Heart left ventricle (tissue), 16 donors: ENCODE results near the gene TAF4B. TPM values are rescaled to one million over a fixed set of nuclear protein-coding genes. Genes with fewer than 3 reads are reported as not detected.

Source experiments
- ATAC-seq, 4 donors: fragments of 200-7000 bp; cut with Tn5 transposase; one replicate each; pipeline ENCODE4 v1.9.1; 2020 to 2022; ENCODE audit warnings: moderate library complexity in 4 of 4, mild to moderate bottlenecking in 3 of 4, moderate number of reproducible peaks in 1 of 4
- DNase-seq, 5 donors: peaks; one replicate each; pipeline ENCODE4 v3.0.0-alpha.2; 2020
- H3K27ac ChIP-seq, 12 donors: fragments of 200-600 bp; sonication (generic) in 4 of 12; one replicate each; pipeline versions ENCODE4 v1.5.0 to v1.8.0; 2016 to 2022; ENCODE audit warnings: mild to moderate bottlenecking in 2 of 12
- H3K27me3 ChIP-seq, 9 donors: fragments of 200-600 bp; sonication (generic) in 2 of 9; one replicate each; pipeline versions ENCODE4 v1.5.1 to v1.8.0; 2016 to 2022; ENCODE audit warnings: mild to moderate bottlenecking in 3 of 9
- H3K36me3 ChIP-seq, 9 donors: fragments of 200-600 bp; sonication (generic) in 2 of 9; one replicate each; pipeline versions ENCODE4 v1.5.0 to v1.8.0; 2018 to 2022; ENCODE audit warnings: mild to moderate bottlenecking in 2 of 9
- H3K4me1 ChIP-seq, 12 donors: fragments of 200-600 bp; sonication (generic) in 4 of 12; one replicate each; pipeline versions ENCODE4 v1.5.0 to v1.8.0; 2016 to 2022; ENCODE audit warnings: mild to moderate bottlenecking in 3 of 12
- H3K4me3 ChIP-seq, 12 donors: fragments of 200-600 bp; sonication (generic) in 4 of 12; one replicate each; pipeline versions ENCODE4 v1.5.0 to v1.8.0; 2017 to 2022; ENCODE audit warnings: mild to moderate bottlenecking in 9 of 12, moderate library complexity in 4 of 12
- H3K9me3 ChIP-seq, 12 donors: fragments of 200-600 bp; sonication (generic) in 4 of 12; one replicate each; pipeline versions ENCODE4 v1.5.0 to v1.8.0; 2016 to 2022; ENCODE audit warnings: mild to moderate bottlenecking in 1 of 12
- POLR2A ChIP-seq, 2 donors: fragments of 450-650 bp; IDR thresholded peaks; one replicate each; pipeline ENCODE4 v1.6.1; 2017; ENCODE audit warnings: antibody characterized with exemption in 2 of 2, mild to moderate bottlenecking in 2 of 2, moderate library complexity in 2 of 2
- WGBS, 4 donors: extraction: QIAGEN DNeasy Blood & Tissue Kit in 2 of 4; methylation state at CpG; one replicate each; pipeline versions ENCODE4 v1.1.5 to v1.1.7; 2013 to 2018; 5-methylcytosine and 5-hydroxymethylcytosine counted together
- intact Hi-C, 10 donors: fragments of 100-400 bp; cut with DNase I; formaldehyde crosslinking; loops; one replicate each; pipeline versions ENCODE4 v1.11.1 to v1.14.2; 2022
- polyA plus RNA-seq, 2 donors: library from polyadenylated mRNA; stranded (reverse); fragments of 200-250 nt; gene quantifications; one replicate each; pipeline ENCODE4 v1.2.3, GENCODE V29; 2013
- total RNA-seq, 9 donors: library from RNA; depleted of rRNA in 2 of 9; stranded (reverse); fragments of >200 nt in 2 of 9; fragmentation: NEBNext Ultra II Directional in 3 of 9; extraction: Animal tissue kit (Norgen Biotek cat#: 25700) in 3 of 9; gene quantifications; one replicate each; pipeline versions ENCODE4 v1.1.0 to v1.2.4, GENCODE V29; 2016 to 2023
- TF ChIP-seq, protein P1 (sequence below), 12 donors: fragments of 200-600 bp; sonication (generic) in 4 of 12; IDR thresholded peaks; one replicate each; pipeline versions ENCODE4 v1.5.0 to v1.8.0; 2018 to 2022; ENCODE audit warnings: antibody characterized with exemption in 12 of 12, mild to moderate bottlenecking in 5 of 12
- donor health status: ischemic (EF 13 %, LVEDD 7.1; RV severe dilation, severe dysfunction).
- donor health status: healthy with polysubstance abuse.
- donor health status: DM: no; HTN: yes; CAD: no.
- donor health status: DM: no; HTN: no; CAD: no.
- donor health status: ischemic (EF 25% LVEDD 6.9; RV normal size, moderate dysfunction).
- donor health status: ischemic (EF 25% LVEDD 5.7; RV mildly dilated, moderate dysfunction).
- donor health status: healthy.
- donor health status: DM: yes; HTN: yes; CAD: no.
- donor health status: ischemic (EF 35%, LVEDD 5.7; RV mildly dilated, moderate dysfunction).
- donor health status: nonischemic (EF 11% LVEDD 7.7; RV severe dilation, severe dysfunction).
- donor health status: DM: yes; HTN: yes; CAD: no.
- donor health status: PGD.
- donor health status: ischemic (EF 29% LVEDD 5.4; RV normal size, mild dysfunction).
- donor health status: nonischemic (EF 23%, LVEDD 6.1; RV moderate dilation, normal function).

TAF4B gene
- total and polyA plus RNA-seq, 11 donors: 0.38 to 3.6 (median 1.6) TPM

GRCh38 chr18:26406324-26406723 is 180.1 kb downstream of the TAF4B start:
- Histone ChIP-seq H3K4me1 (no peaks in the 10 kb centered on the region), H3K27ac (no peak overlapping the region), H3K27me3 (no peaks in the 10 kb centered on the region), H3K9me3 (no peaks in the 10 kb centered on the region), H3K36me3 (no peaks in the 10 kb centered on the region), H3K4me3 (no peak overlapping the region)
- WGBS, 4 donors: 84 to 91% (median 87%) methylated on average over 10 to 12 of the region's 12 CpGs
- DNase-seq (no peak), ATAC-seq (no peak)
- intact Hi-C loops: loop anchor here in 6 of 10 donors (5.0 to 10.0 kb wide), 8 partner anchors 148 to 558 kb away; no protein-coding TSS in a partner anchor
- no peak for TF ChIP-seq POLR2A (IDR thresholded peaks at IDR 0.05)
- TF ChIP-seq, protein P1, sequence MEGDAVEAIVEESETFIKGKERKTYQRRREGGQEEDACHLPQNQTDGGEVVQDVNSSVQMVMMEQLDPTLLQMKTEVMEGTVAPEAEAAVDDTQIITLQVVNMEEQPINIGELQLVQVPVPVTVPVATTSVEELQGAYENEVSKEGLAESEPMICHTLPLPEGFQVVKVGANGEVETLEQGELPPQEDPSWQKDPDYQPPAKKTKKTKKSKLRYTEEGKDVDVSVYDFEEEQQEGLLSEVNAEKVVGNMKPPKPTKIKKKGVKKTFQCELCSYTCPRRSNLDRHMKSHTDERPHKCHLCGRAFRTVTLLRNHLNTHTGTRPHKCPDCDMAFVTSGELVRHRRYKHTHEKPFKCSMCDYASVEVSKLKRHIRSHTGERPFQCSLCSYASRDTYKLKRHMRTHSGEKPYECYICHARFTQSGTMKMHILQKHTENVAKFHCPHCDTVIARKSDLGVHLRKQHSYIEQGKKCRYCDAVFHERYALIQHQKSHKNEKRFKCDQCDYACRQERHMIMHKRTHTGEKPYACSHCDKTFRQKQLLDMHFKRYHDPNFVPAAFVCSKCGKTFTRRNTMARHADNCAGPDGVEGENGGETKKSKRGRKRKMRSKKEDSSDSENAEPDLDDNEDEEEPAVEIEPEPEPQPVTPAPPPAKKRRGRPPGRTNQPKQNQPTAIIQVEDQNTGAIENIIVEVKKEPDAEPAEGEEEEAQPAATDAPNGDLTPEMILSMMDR (IDR thresholded peaks at IDR 0.05): no peak

DNA sequence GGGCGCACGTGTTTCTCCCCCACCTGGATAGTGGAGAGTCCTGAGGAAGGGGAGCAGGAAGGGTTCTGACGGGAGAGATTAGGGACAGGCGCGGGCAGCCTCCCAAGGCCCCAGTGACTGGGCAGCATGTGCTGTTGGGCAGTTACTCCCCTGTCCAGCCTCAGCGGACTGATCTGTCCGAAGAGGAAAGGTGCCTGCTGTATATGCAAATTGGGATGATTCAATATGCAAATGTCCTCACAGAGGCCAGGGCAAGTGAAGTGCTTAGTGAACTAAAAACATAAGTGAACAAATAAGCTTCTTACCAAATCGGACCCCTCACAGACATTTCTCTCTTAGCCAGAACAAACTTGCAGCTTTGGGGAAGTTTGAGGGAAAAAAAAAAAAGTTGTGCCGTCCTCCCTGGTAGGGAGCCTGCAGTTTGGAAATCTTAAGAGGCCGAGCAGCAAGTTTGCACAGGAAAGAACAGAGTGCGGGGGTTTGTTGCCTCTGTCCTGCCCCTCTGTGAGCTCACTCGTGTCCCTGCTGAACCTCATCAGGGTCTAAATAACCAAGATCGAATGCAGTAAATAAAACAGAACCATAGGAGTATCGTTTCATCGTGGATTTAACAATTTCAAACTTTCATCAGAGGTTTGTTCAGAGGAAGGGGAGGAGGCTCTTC is 180.7 kb downstream of the TAF4B start:
- Histone ChIP-seq H3K9me3 (no peaks in the 10 kb centered on the region), H3K27me3 (no peaks in the 10 kb centered on the region), H3K4me1 (no peaks in the 10 kb centered on the region), H3K4me3 (no peak overlapping the region), H3K36me3 (no peaks in the 10 kb centered on the region), H3K27ac (no peak overlapping the region)
- TF ChIP-seq, protein P1 (IDR thresholded peaks at IDR 0.05): no peak
- TF ChIP-seq POLR2A (IDR thresholded peaks at IDR 0.05): no peak
- 73 to 78% (median 77%) methylated on average over 14 to 15 of the region's 15 CpGs for WGBS, 4 donors
- intact Hi-C loops: loop anchor here in 6 of 10 donors (5.0 to 10.0 kb wide), 8 partner anchors 148 to 558 kb away; no protein-coding TSS in a partner anchor
- ATAC-seq (no peak), DNase-seq (no peak)

DNA sequence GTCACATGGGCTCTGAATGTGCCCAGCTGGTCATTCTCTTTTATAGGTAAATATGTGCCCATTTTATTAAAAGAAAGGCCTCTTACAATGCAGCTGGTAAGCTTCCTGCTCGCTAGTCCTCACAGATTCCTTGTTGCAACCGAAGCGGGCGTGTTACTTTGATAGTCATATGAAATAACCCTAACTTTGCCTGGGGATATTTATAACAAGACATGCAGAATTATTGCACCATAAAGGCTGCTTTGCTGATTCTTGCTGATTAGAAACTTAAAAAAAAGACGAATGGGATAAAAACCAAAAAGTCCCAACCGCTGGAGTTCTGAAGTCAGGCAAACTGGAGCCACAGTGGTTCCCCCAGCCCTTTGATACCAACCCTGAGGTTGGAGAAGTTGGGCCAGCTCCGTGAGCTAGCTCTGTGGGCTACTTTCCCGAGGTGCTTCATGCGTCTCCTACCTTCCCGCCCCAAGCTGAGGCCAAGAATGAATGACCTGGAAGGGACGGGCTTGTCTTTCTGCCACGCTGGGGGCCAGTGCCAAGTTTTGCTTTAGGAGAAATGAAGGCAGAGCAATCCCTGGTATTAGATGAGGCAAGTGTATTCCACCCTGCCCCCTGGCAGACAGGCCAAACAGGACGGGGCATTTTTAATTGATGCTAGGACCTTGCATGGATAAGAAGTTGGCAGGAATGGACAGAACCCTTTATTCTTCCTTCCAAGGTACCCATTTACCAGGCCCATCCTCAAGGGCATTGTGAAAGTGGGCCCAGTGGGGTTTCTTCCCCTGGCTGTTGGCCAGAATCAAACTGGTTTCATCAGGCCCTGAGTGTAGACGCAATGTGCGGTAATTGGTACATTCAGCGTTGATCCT is 181.7 kb downstream of the TAF4B start:
- 84 to 92% (median 88%) methylated on average over 16 of the region's 16 CpGs for WGBS, 4 donors
- H3K27ac ChIP-seq: no peak overlapping the region
- intact Hi-C loops: loop anchor here in 6 of 10 donors (5.0 to 10.0 kb wide), 8 partner anchors 147 to 557 kb away; no protein-coding TSS in a partner anchor
- DNase-seq: no peak
- TF ChIP-seq, protein P1 (IDR thresholded peaks at IDR 0.05): no peak
- TF ChIP-seq POLR2A (IDR thresholded peaks at IDR 0.05): no peak
- H3K4me1 ChIP-seq: no peaks in the 10 kb centered on the region
- ATAC-seq: no peak
- H3K36me3 ChIP-seq: no peaks in the 10 kb centered on the region
- no peak overlapping the region for H3K4me3 ChIP-seq
- H3K27me3 ChIP-seq: no peaks in the 10 kb centered on the region
- H3K9me3 ChIP-seq: peaks cover 0 to 7% (median 0%) of the 10 kb centered on the region in 12 donors

GRCh38 chr18:26409091-26409490 is 182.8 kb downstream of the TAF4B start:
- H3K36me3 ChIP-seq: no peaks in the 10 kb centered on the region
- no peak for ATAC-seq
- WGBS, 4 donors: 81 to 86% (median 83%) methylated on average over 4 of the region's 4 CpGs
- no peaks in the 10 kb centered on the region for H3K27me3 ChIP-seq
- no peak overlapping the region for H3K27ac ChIP-seq
- peaks cover 0 to 7% (median 0%) of the 10 kb centered on the region in 12 donors for H3K9me3 ChIP-seq
- H3K4me3 ChIP-seq: no peak overlapping the region
- TF ChIP-seq POLR2A (IDR thresholded peaks at IDR 0.05): no peak
- DNase-seq: no peak
- H3K4me1 ChIP-seq: no peaks in the 10 kb centered on the region
- intact Hi-C loops: loop anchor here in 6 of 10 donors (5.0 to 10.0 kb wide), 8 partner anchors 146 to 556 kb away; no protein-coding TSS in a partner anchor
